ENCODE data around the gene PI4KA. TPM values are rescaled to one million over a fixed set of nuclear protein-coding genes. Genes with fewer than 3 reads are reported as not detected.

PI4KA gene
- total RNA-seq, 2 experiments from 2014 or later = 46.9 to 95.7 TPM

DNA sequence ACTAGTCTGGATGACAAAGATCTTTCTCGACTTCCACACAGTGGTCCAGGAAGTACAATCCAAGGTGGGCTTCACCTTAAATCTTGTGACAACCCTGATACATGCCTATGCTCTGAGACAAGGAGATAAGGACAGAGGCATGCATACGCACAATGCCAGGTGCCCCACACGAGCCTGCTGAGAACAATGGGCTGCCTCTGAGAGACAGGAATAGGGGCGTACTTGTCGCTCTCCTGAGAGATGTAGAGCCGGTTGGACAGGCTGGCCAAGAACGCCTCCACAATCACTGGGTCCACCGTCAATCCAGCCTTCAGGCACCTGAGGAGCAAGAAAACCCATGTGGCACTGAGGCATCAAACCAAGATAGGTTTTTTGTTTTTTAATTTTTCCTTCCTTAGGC is 59.2 kb downstream of the PI4KA start:
- H3K36me3 ChIP-seq (ENCODE audit: insufficient read depth, low read length) = peaks cover 85% of the 10 kb centered on the region
- intact Hi-C loops (cut with micrococcal nuclease; ENCODE audit: unreplicated experiment) = no loop called here
- no peaks in the 10 kb centered on the region for H3K4me1 ChIP-seq (ENCODE audit: insufficient read depth, low read length, poor library complexity, severe bottlenecking)
- no peak for TF ChIP-seq EZH2phosphoT487 (IDR thresholded peaks at IDR 0.05; ENCODE audit: borderline replicate concordance, low read depth, low read length)
- TF ChIP-seq, protein P1, sequence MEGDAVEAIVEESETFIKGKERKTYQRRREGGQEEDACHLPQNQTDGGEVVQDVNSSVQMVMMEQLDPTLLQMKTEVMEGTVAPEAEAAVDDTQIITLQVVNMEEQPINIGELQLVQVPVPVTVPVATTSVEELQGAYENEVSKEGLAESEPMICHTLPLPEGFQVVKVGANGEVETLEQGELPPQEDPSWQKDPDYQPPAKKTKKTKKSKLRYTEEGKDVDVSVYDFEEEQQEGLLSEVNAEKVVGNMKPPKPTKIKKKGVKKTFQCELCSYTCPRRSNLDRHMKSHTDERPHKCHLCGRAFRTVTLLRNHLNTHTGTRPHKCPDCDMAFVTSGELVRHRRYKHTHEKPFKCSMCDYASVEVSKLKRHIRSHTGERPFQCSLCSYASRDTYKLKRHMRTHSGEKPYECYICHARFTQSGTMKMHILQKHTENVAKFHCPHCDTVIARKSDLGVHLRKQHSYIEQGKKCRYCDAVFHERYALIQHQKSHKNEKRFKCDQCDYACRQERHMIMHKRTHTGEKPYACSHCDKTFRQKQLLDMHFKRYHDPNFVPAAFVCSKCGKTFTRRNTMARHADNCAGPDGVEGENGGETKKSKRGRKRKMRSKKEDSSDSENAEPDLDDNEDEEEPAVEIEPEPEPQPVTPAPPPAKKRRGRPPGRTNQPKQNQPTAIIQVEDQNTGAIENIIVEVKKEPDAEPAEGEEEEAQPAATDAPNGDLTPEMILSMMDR (conservative IDR thresholded peaks at IDR 0.05; ENCODE audit: low read length) = no peak
- no peak overlapping the region for H3K4me2 ChIP-seq (ENCODE audit: low read length)
- H3K4me3 ChIP-seq (ENCODE audit: low read depth, low read length, poor library complexity, severe bottlenecking) = no peak overlapping the region
- no peaks in the 10 kb centered on the region for H3K9me2 ChIP-seq (ENCODE audit: insufficient read depth, low read length)
- ChIA-PET CTCF (ENCODE audit: unreplicated experiment) (no interaction called here), POLR2A (no interaction called here)
- no peak overlapping the region for H3K27ac ChIP-seq (ENCODE audit: low read depth, low read length, poor library complexity, severe bottlenecking)
- H2AFZ ChIP-seq (ENCODE audit: low read length) = no peak overlapping the region
- H3K79me2 ChIP-seq (ENCODE audit: insufficient read depth, low read depth, low read length) = no peaks in the 10 kb centered on the region
- DNase-seq (ENCODE audit: low spot score) = no peak
- BruUV-seq (replicated peaks) = no TSS peak
- H3K9me3 ChIP-seq (ENCODE audit: low read length) = no peaks in the 10 kb centered on the region
- H4K20me1 ChIP-seq (ENCODE audit: insufficient read depth, low read length) = no peaks in the 10 kb centered on the region

DNA sequence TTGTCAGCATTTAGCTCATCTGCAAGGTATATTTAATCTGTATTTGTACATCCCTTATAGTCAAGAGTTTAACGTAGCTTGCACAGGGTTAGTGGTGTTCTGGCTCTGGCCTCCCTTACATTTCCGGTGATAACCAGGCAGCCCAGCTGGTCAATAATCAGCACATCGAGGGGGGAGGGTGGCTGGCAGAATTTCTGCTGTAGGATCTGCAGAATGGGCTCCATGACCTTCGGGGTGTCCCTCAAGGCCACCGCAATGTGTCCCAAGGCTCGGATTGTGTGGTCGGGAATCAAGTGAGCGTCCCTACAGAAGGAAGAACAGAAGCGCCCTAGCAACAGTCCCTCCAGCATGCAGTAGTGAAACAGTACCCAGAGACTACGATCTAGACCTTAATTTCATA is 59.6 kb downstream of the PI4KA start:
- intact Hi-C loops (cut with micrococcal nuclease; ENCODE audit: unreplicated experiment) = no loop called here
- Histone ChIP-seq H3K4me2 (ENCODE audit: low read length) (no peak overlapping the region), H3K27ac (ENCODE audit: low read depth, low read length, poor library complexity, severe bottlenecking) (no peak overlapping the region), H2AFZ (ENCODE audit: low read length) (no peak overlapping the region), H3K9me3 (ENCODE audit: low read length) (no peaks in the 10 kb centered on the region), H3K4me3 (ENCODE audit: low read depth, low read length, poor library complexity, severe bottlenecking) (no peak overlapping the region), H3K79me2 (ENCODE audit: insufficient read depth, low read depth, low read length) (no peaks in the 10 kb centered on the region), H3K36me3 (ENCODE audit: insufficient read depth, low read length) (peaks cover 80% of the 10 kb centered on the region), H4K20me1 (ENCODE audit: insufficient read depth, low read length) (no peaks in the 10 kb centered on the region), H3K4me1 (ENCODE audit: insufficient read depth, low read length, poor library complexity, severe bottlenecking) (no peaks in the 10 kb centered on the region), H3K9me2 (ENCODE audit: insufficient read depth, low read length) (no peaks in the 10 kb centered on the region)
- no peak for TF ChIP-seq EZH2phosphoT487 (IDR thresholded peaks at IDR 0.05; ENCODE audit: borderline replicate concordance, low read depth, low read length)
- TF ChIP-seq, protein P1 (conservative IDR thresholded peaks at IDR 0.05; ENCODE audit: low read length) = no peak
- ChIA-PET POLR2A (no interaction called here), CTCF (ENCODE audit: unreplicated experiment) (no interaction called here)
- BruUV-seq (replicated peaks) = no TSS peak
- DNase-seq (ENCODE audit: low spot score) = no peak

DNA sequence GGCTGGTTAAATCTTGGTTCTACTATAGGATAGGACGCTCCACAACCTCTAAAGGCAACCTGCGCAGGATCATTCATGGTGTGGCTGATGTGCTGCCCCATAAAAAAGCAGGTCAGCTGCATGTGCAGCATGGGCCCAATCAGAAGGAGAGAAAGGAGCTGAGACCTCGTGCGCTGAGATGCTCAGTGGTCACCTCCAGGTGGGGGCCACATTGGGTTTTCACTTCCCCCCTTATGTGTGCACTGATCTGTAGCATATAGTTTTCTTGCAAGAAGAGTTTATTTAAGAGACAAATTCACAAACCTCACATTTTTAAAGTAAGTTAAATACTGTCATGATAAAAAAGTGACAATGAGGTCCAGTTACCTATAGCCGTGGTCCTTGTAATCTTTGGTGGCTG is 60.4 kb downstream of the PI4KA start:
- CTCF ChIA-PET (ENCODE audit: unreplicated experiment) = no interaction called here
- intact Hi-C loops (cut with micrococcal nuclease; ENCODE audit: unreplicated experiment) = no loop called here
- peaks cover 75% of the 10 kb centered on the region for H3K36me3 ChIP-seq (ENCODE audit: insufficient read depth, low read length)

More for the DNA sequence above, 60.4 kb downstream of the PI4KA start:
- Histone ChIP-seq H4K20me1 (ENCODE audit: insufficient read depth, low read length) (no peaks in the 10 kb centered on the region), H3K27ac (ENCODE audit: low read depth, low read length, poor library complexity, severe bottlenecking) (no peak overlapping the region), H3K9me3 (ENCODE audit: low read length) (no peaks in the 10 kb centered on the region), H3K4me2 (ENCODE audit: low read length) (no peak overlapping the region), H3K4me3 (ENCODE audit: low read depth, low read length, poor library complexity, severe bottlenecking) (no peak overlapping the region), H2AFZ (ENCODE audit: low read length) (no peak overlapping the region), H3K4me1 (ENCODE audit: insufficient read depth, low read length, poor library complexity, severe bottlenecking) (no peaks in the 10 kb centered on the region), H3K79me2 (ENCODE audit: insufficient read depth, low read depth, low read length) (no peaks in the 10 kb centered on the region), H3K9me2 (ENCODE audit: insufficient read depth, low read length) (no peaks in the 10 kb centered on the region)
- TF ChIP-seq, protein P1 (conservative IDR thresholded peaks at IDR 0.05; ENCODE audit: low read length) = no peak
- no peak for TF ChIP-seq EZH2phosphoT487 (IDR thresholded peaks at IDR 0.05; ENCODE audit: borderline replicate concordance, low read depth, low read length)
- no TSS peak for BruUV-seq (replicated peaks)
- POLR2A ChIA-PET = interaction anchor here (0.5 kb wide), 2 partner anchors 17 to 58 kb away, joined by 3 to 4 read pairs; no protein-coding TSS in a partner anchor
- no peak for DNase-seq (ENCODE audit: low spot score)

All from OCI-LY7 (cell line).